Fibroblast of lung (primary cell): Measurements from ENCODE around the gene ZC3H10.

ENCODE experiments used
- EZH2 ChIP-seq: IDR thresholded peaks from 2 replicates; pipeline ENCODE4 v1.5.1; 2012; ENCODE audit warnings: low read length, control low read depth, mild to moderate bottlenecking; ENCODE audit errors: missing control alignments
- TF ChIP-seq, protein P1 (sequence below), 2 donors: IDR thresholded peaks in 1 of 2; conservative IDR thresholded peaks in 1 of 2; 1 replicate in 1 of 2; 2 replicates in 1 of 2; pipeline ENCODE4 v1.5.1; 2011 to 2012; ENCODE audit warnings: low read length in 2 of 2, control low read depth in 1 of 2, inconsistent platforms in 1 of 2, low read depth in 1 of 2, mild to moderate bottlenecking in 1 of 2

DNA sequence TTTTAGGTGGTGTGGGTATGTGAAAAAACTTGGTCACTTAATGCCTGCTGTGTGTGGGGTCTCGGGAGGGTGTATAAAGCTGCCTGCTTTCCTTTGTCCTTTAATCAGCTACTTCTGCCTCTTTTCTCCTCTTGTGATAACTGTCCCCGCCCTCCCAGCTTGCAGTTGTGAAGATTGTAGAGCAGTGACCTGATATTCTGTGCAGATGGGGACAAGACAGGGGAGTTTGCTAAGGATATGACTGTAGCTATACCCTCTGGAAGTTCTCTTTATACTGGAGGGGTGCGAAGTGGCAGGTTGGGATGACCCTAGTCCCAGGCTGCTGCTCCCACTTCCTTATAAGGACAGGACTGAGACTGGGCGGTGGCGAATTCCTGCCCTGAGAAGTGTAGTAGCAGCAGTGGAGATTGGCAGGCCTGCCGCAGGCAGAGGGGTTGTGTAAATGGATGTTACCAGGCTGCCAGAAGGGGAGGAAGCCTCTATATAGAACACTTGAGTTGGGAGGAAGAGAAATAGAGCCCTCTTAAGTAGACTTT, 40.9 kb downstream of the ZC3H10 start:
- TF ChIP-seq, protein P1, sequence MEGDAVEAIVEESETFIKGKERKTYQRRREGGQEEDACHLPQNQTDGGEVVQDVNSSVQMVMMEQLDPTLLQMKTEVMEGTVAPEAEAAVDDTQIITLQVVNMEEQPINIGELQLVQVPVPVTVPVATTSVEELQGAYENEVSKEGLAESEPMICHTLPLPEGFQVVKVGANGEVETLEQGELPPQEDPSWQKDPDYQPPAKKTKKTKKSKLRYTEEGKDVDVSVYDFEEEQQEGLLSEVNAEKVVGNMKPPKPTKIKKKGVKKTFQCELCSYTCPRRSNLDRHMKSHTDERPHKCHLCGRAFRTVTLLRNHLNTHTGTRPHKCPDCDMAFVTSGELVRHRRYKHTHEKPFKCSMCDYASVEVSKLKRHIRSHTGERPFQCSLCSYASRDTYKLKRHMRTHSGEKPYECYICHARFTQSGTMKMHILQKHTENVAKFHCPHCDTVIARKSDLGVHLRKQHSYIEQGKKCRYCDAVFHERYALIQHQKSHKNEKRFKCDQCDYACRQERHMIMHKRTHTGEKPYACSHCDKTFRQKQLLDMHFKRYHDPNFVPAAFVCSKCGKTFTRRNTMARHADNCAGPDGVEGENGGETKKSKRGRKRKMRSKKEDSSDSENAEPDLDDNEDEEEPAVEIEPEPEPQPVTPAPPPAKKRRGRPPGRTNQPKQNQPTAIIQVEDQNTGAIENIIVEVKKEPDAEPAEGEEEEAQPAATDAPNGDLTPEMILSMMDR (conservative IDR thresholded peaks at IDR 0.05 in 1 of 2, IDR thresholded peaks at IDR 0.05 in 1 of 2; ENCODE audit: low read depth in 1 of 2, low read length in 2 of 2), result no peak
- TF ChIP-seq EZH2, result no peak
